Measurements from ENCODE around the gene CCDC102A.

CCDC102A gene

DNA sequence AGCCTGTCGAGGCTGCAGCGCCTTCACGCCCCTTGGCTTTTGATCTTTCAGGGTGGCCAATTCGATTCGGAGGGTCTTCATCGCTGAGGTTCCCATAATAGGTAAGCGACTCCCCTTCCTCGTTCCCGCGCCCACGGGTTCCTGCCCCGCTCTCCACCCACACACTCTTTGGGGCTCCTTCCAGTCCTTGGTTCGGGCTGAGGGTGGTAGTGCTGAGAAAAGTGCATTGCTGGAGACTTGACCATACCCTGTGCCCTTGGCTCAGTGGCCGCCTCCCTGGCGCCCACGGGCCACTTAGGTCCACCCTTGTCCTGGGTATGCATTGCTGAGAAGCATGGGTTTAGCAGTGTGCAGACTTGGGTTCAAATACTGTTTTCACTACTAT, 73.4 kb downstream of the CCDC102A start:
- no peak for DNase-seq (ENCODE audit: low read depth in 1 of 2, low spot score in 1 of 2)

DNA sequence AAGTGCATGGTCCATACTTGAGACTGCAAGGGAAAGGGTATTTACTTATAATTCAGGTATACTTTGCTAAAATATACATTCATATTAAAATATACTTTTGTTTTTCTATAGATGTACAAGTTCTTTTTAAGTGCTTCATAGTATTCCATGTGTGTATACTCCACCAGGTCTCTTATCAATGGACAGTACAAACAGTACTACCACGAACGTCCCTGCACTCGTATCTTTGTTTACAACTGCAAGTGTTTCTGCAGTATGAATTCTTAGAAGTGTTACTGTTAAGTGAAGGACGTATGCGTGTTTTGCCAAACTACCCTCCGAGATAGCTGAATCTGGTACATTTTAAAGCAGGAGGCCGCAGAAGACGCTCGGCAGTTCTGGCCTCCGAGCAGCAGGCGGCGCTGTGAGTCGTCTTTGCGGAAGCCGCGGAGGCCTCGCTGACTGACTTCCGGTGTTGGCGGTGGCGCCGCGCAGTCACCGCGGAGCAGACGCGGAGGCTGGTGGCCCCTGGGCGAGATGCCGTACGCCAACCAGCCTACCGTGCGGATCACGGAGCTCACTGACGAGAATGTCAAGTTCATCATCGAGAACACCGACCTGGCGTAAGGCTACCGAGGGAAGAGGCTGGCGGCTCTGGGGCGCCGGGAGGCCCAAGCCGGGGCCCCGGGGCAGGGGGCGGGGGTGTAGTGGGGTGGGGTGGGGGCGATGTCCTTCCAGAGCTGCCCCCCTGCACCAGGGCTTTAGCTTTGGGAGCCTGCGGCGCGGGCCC, 74.0 kb downstream of the CCDC102A start, which contains the start of gene POLR2C:
TSS of gene POLR2C (plus strand) at position 471 of the 769 bp plus-strand sequence. CDS start at position 517, 46 bp downstream.
- DNase-seq (ENCODE audit: low read depth in 1 of 2, low spot score in 1 of 2), result peak; percentile 86 to 91
